GM12874 (cell line): ENCODE data around the gene MYO15B.

Source experiments
- TF ChIP-seq, protein P1 (sequence below): IDR thresholded peaks from 2 replicates; pipeline ENCODE4 v1.5.1; 2011; ENCODE audit warnings: low read depth, mild to moderate bottlenecking, control low read depth, low read length, moderate library complexity; ENCODE audit not compliant: insufficient read depth

MYO15B gene

DNA sequence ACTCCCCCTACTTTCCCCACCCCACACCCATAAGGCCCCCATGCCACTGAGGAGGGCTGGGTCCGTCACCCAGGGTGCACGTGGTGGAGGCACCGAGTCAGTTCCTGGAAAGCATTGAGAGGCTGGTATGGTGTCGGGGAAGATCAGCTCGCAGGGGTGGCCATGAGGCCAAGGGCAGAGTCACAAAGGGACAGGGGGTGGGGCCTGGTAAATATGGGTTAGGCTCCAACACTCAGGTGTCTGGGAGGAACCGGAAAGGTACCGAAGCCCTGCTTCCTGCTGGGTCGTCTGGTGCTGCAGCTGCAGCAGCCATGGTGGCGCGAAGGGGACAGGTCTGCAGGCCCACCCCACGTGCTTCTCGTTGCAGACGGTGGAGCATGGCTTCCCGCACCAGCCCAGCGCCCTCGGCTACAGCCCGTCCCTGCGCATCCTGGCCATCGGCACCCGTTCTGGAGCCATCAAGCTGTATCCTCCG is 31.9 kb upstream of the MYO15B start:
- TF ChIP-seq, protein P1, sequence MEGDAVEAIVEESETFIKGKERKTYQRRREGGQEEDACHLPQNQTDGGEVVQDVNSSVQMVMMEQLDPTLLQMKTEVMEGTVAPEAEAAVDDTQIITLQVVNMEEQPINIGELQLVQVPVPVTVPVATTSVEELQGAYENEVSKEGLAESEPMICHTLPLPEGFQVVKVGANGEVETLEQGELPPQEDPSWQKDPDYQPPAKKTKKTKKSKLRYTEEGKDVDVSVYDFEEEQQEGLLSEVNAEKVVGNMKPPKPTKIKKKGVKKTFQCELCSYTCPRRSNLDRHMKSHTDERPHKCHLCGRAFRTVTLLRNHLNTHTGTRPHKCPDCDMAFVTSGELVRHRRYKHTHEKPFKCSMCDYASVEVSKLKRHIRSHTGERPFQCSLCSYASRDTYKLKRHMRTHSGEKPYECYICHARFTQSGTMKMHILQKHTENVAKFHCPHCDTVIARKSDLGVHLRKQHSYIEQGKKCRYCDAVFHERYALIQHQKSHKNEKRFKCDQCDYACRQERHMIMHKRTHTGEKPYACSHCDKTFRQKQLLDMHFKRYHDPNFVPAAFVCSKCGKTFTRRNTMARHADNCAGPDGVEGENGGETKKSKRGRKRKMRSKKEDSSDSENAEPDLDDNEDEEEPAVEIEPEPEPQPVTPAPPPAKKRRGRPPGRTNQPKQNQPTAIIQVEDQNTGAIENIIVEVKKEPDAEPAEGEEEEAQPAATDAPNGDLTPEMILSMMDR = no peak

DNA sequence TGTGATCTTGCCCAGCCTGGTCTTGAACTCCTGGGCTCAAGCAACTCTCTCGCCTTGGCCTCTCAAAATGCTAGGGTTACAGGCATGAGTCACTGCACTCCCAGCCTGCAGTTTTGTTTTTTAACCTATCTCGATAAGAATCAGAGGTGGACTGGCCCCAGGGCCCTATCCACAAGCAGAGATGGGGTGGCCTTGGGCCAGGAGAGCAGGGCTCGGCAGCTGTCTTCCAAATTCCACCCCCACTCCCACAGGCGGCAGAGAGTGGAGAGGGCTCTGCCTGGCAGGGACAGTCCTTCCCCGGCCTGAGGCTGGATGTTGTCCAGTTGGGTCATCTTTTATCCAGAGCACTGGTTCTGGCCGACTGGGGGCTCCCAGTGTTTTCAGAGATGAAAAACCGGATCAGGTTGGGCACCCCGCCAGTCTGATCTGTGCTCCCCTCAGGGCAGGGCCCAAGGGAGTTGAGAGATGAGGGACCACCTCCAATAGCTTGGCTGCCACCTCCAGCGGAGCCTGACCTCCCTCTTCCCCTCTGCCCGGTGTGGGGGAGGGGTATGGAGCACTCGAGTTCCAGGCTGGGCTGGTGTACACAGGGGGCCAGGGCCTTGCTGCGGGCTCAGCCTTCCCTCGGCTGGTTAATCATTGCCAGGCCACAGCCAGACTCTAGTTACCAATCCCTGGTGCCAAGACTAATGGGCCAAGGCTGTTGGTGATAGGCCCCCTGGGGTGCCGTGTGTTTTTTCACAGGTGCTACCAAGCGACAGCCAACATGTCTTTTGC is 30.3 kb upstream of the MYO15B start:
- TF ChIP-seq, protein P1 = no peak

DNA sequence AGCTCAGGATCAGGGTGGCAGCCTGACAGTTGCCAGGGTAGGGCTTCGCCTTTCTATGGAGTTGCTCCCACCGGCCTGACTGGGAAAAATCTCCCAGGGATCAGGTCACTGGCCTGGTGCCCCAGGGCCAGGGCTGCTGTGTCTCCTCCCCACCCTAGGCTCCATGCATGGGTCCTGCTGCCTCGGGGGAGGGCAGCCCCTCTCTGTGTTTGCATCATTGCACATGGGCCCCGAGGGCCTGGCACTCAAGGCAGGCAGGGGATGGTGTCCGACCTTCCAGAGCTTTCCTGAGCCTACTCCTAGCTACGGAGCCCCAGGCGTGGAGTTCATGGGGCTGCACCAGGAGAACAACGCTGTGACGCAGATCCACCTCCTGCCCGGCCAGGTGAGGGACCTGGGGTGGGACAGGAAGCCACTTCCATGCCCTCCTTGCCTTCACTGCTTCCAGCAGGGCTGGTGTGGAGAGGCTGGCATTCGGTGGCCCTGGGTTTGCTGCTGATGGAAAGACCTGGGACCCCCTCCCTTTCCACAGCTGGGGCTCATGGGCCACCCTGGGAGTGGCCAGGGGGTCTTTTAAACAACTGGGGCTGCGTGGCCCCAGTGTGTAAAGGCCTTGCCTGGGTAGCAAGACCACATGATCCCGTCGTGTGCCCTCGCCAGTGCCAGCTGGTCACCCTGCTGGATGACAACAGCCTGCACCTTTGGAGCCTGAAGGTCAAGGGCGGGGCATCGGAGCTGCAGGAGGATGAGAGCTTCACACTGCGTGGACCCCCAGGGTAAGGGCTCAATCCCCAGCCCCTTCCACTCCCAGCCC is 29.5 kb upstream of the MYO15B start:
- TF ChIP-seq, protein P1 = no peak

DNA sequence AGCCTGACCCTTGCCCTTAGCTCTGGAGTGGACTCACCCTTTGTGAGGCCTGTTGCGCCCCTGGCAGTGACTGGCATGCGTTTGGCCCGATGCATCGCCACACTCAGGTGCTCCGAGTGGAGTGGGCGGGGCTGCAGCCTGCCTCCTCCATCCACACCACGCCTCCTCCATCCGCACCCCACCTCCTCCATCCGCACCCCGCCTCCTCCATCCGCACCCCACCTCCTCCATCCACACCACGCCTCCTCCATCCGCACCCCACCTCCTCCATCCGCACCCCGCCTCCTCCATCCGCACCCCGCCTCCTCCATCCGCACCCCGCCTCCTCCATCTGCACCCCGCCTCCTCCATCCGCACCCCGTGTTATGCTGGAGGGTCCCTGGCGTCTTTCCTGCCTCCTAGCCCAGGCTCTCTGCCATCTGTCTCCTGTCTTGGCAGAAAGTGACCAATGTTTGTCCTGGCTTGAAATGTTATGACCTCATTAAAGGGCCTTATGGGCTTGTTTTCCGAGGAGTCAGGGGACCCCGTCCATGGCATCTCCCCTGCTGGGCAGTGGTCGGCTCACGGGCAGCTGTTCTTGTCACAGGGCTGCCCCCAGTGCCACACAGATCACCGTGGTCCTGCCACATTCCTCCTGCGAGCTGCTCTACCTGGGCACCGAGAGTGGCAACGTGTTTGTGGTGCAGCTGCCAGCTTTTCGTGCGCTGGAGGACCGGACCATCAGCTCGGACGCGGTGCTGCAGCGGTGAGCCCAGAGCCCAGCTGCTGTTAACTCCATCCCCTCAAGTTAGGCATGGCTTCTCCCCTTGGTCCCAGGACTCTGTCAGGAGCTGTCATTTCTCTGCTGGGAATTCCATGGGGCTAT is 28.7 kb upstream of the MYO15B start:
- TF ChIP-seq, protein P1 = no peak

DNA sequence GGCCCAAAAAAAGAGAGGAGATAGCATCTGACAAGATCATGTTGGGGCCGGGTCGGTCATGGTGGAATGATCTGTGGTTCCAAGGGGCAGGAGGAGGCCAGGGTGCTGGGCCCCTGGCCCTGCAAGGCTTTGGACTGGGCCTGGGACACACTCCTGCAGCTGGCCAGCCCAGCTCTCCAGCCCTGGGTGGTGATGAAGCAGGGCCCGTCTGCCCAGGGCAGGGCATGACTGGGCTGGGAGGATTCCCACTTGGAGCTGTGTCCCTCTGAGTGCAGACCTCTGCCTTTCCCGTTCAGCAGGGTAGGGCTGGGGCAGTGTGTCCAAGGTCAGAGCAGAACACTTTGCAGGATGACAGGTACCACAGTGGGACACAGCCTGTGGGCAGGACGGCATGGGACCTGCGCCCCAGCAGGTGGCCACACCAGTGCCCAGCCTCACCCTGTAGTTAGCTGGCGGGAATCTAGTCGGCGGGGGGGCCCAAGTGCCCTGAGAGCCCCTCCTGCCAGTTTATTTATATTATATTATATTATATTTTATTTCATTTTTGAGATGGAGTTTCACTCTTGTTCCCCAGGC is 27.6 kb upstream of the MYO15B start:
- TF ChIP-seq, protein P1 = no peak

DNA sequence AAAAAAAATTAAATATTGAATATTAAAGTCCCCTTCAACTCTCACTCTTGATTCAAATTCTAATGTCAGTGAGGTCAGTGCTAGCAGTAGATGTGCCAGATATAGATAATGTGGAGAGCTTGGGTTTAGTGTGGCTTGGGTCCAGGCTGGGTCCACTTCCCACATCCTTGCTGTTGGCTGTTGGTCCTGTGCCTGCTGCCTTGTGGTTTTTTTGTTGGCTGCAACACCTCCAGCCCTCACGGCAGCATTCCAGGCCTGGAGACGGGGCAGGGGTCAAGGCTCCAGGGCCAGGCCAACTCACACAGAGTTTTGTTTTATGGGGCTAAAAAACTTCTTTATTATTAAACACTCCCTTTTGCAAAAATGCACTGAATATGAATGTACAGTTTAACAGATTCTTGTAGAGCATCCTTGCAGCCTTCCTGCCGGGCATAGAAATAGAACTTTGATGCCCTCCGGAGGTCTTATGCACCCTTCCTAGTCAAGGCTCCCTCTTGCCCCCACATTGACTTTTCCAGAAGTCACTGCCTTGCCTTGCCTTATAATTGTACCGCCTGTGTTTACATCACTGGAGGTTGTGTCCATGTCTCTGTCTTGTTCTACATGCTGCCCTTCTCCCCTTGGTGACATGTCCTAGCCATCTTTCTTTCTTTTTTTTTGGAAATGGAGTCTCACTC is 25.5 kb upstream of the MYO15B start:
- TF ChIP-seq, protein P1 = no peak
